Trophoblast cell (in vitro differentiated cells and primary cell): ENCODE results near the gene JPT1.
"Not testable (repeated sequence)": the region's sequence is repeated elsewhere in the genome, so short reads cannot be mapped to it uniquely, and the experiment has no call there.

ENCODE experiments used
- DNase-seq, 2 donors: peaks; one replicate each; pipeline ENCODE4 v3.0.0-alpha.2; 2016
- H2AFZ ChIP-seq: 2 replicates; pipeline ENCODE4 v1.6.1; 2013; ENCODE audit warnings: low read length, moderate library complexity, mild to moderate bottlenecking; ENCODE audit not compliant: insufficient read depth, poor library complexity
- H2AK5ac ChIP-seq: 2 replicates; pipeline ENCODE4 v1.6.1; 2013; ENCODE audit warnings: mild to moderate bottlenecking, low read length
- H2BK120ac ChIP-seq: 2 replicates; pipeline ENCODE4 v1.6.1; 2013; ENCODE audit warnings: low read length, mild to moderate bottlenecking, moderate library complexity; ENCODE audit not compliant: insufficient read depth, poor library complexity
- H2BK12ac ChIP-seq: 2 replicates; pipeline ENCODE4 v1.6.1; 2013; ENCODE audit warnings: mild to moderate bottlenecking, low read length, moderate library complexity
- H2BK5ac ChIP-seq: 2 replicates; pipeline ENCODE4 v1.6.1; 2013; ENCODE audit warnings: low read length, low read depth, moderate library complexity, mild to moderate bottlenecking; ENCODE audit not compliant: poor library complexity
- H3K14ac ChIP-seq: 2 replicates; pipeline ENCODE4 v1.6.1; 2013; ENCODE audit warnings: mild to moderate bottlenecking, low read length
- H3K18ac ChIP-seq: 2 replicates; pipeline ENCODE4 v1.6.1; 2013; ENCODE audit warnings: mild to moderate bottlenecking, low read length
- H3K23ac ChIP-seq: 2 replicates; pipeline ENCODE4 v1.6.1; 2013; ENCODE audit warnings: low read length
- H3K27ac ChIP-seq: 2 replicates; pipeline ENCODE4 v1.5.1; 2013; ENCODE audit warnings: low read depth, mild to moderate bottlenecking, inconsistent platforms, low read length, moderate library complexity
- H3K27me3 ChIP-seq: 2 replicates; pipeline ENCODE4 v1.6.1; 2013; ENCODE audit warnings: inconsistent platforms, mild to moderate bottlenecking, low read length, moderate library complexity; ENCODE audit not compliant: insufficient read depth
- H3K36me3 ChIP-seq, 2 experiments: 1 replicate in 1 of 2; 2 replicates in 1 of 2; pipeline ENCODE4 v1.6.1; 2013; ENCODE audit warnings: low read length in 2 of 2, mild to moderate bottlenecking in 2 of 2, moderate library complexity in 1 of 2; ENCODE audit not compliant: insufficient read depth in 2 of 2, control insufficient read depth in 1 of 2
- H3K4ac ChIP-seq: 2 replicates; pipeline ENCODE4 v1.6.1; 2013; ENCODE audit warnings: low read depth, mild to moderate bottlenecking, low read length, moderate library complexity
- H3K4me1 ChIP-seq, 2 experiments: 1 replicate in 1 of 2; 2 replicates in 1 of 2; pipeline ENCODE4 v1.6.1; 2013; ENCODE audit warnings: low read length in 2 of 2, mild to moderate bottlenecking in 2 of 2, moderate library complexity in 1 of 2; ENCODE audit not compliant: insufficient read depth in 2 of 2, control insufficient read depth in 1 of 2
- H3K4me2 ChIP-seq: 2 replicates; pipeline ENCODE4 v1.6.1; 2013; ENCODE audit warnings: inconsistent platforms, mild to moderate bottlenecking, low read length, moderate library complexity
- H3K4me3 ChIP-seq: 2 replicates; pipeline ENCODE4 v1.5.1; 2013; ENCODE audit warnings: mild to moderate bottlenecking, low read depth, low read length, inconsistent platforms
- H3K79me1 ChIP-seq: one replicate; pipeline ENCODE4 v1.6.1; 2013; ENCODE audit warnings: low read length
- H3K79me2 ChIP-seq: 2 replicates; pipeline ENCODE4 v1.6.1; 2013; ENCODE audit warnings: low read length, mild to moderate bottlenecking; ENCODE audit not compliant: control insufficient read depth, insufficient read depth, poor library complexity
- H3K9ac ChIP-seq: 2 replicates; pipeline ENCODE4 v1.6.1; 2013; ENCODE audit warnings: mild to moderate bottlenecking, low read length
- H3K9me3 ChIP-seq: 2 replicates; pipeline ENCODE4 v1.6.1; 2013; ENCODE audit warnings: low read depth, mild to moderate bottlenecking, control low read depth, inconsistent platforms, low read length; ENCODE audit not compliant: insufficient read depth
- H4K12ac ChIP-seq: 2 replicates; pipeline ENCODE4 v1.6.1; 2013; ENCODE audit warnings: low read depth, mild to moderate bottlenecking, low read length, moderate library complexity
- H4K8ac ChIP-seq: 2 replicates; pipeline ENCODE4 v1.6.1; 2013; ENCODE audit warnings: low read depth, mild to moderate bottlenecking, low read length, moderate library complexity
- H4K91ac ChIP-seq: one replicate; pipeline ENCODE4 v1.6.1; 2013; ENCODE audit warnings: low read depth, mild to moderate bottlenecking, low read length, moderate library complexity
- WGBS: extraction: QIAGEN DNeasy Blood & Tissue Kit; methylation state at CpG from one replicate; pipeline ENCODE4 v1.1.7; 2013; ENCODE audit warnings: missing lambda C conversion rate; ENCODE audit not compliant: insufficient read length, insufficient coverage; ENCODE audit errors: extremely low coverage; 5-methylcytosine and 5-hydroxymethylcytosine counted together

JPT1 gene

GRCh38 chr17:75163074-75163473 is 8.8 kb upstream of the JPT1 start:
- no peak for DNase-seq
- Histone ChIP-seq H2AK5ac (no peak overlapping the region), H2BK5ac (no peak overlapping the region), H2BK12ac (no peak overlapping the region), H2AFZ (no peak overlapping the region), H3K18ac (no peak overlapping the region), H3K4ac (no peak overlapping the region), H3K9ac (no peak overlapping the region), H3K4me2 (no peak overlapping the region), H4K91ac (no peak overlapping the region), H3K27me3 (no peaks in the 10 kb centered on the region), H4K8ac (no peak overlapping the region), H3K27ac (no peak overlapping the region), H3K9me3 (no peaks in the 10 kb centered on the region), H3K23ac (no peak overlapping the region), H3K79me2 (no peaks in the 10 kb centered on the region), H3K14ac (no peak overlapping the region), H3K4me3 (no peak overlapping the region), H4K12ac (no peak overlapping the region), H3K4me1 (peaks cover 0 to 4% of the 10 kb centered on the region in 2 experiments), H2BK120ac (no peak overlapping the region), H3K36me3 (peaks cover 18 to 25% of the 10 kb centered on the region in 2 experiments), H3K79me1 (no peaks in the 10 kb centered on the region)
- WGBS, result no CpG with 5 or more reads among the region's 5 CpGs

- H4K12ac ChIP-seq, result no peak overlapping the region
- WGBS, result no CpG with 5 or more reads among the region's 5 CpGs
Observed at GRCh38 chr17:75160211-75160610, 5.9 kb upstream of the JPT1 start.

GRCh38 chr17:75159196-75160031 is 5.1 kb upstream of the JPT1 start:
- Histone ChIP-seq H3K4me1 (peaks cover 0 to 10% of the 10 kb centered on the region in 2 experiments), H4K91ac (no peak overlapping the region), H3K27ac (no peak overlapping the region), H3K79me2 (no peaks in the 10 kb centered on the region), H4K8ac (no peak overlapping the region), H2AK5ac (no peak overlapping the region), H3K36me3 (peaks cover 0 to 6% of the 10 kb centered on the region in 2 experiments), H3K4me3 (no peak overlapping the region), H3K9me3 (no peaks in the 10 kb centered on the region), H3K18ac (no peak overlapping the region), H2BK5ac (no peak overlapping the region), H3K9ac (no peak overlapping the region), H3K4me2 (no peak overlapping the region), H3K4ac (no peak overlapping the region), H3K23ac (no peak overlapping the region), H2BK12ac (no peak overlapping the region), H2AFZ (no peak overlapping the region), H3K27me3 (no peaks in the 10 kb centered on the region), H3K14ac (no peak overlapping the region), H2BK120ac (no peak overlapping the region), H3K79me1 (no peaks in the 10 kb centered on the region), H4K12ac (no peak overlapping the region)
- no CpG with 5 or more reads among the region's 4 CpGs for WGBS
- peak; percentile 96 to 98 for DNase-seq

More at GRCh38 chr17:75160211-75160610, 5.9 kb upstream of the JPT1 start:
- Histone ChIP-seq H2BK12ac (no peak overlapping the region), H2AK5ac (no peak overlapping the region), H2BK5ac (no peak overlapping the region), H4K8ac (no peak overlapping the region), H3K27me3 (no peaks in the 10 kb centered on the region), H3K4me2 (no peak overlapping the region), H3K4me1 (peaks cover 0 to 6% of the 10 kb centered on the region in 2 experiments), H3K18ac (no peak overlapping the region), H3K4me3 (no peak overlapping the region), H3K9ac (no peak overlapping the region), H3K79me2 (no peaks in the 10 kb centered on the region), H3K14ac (no peak overlapping the region), H2AFZ (no peak overlapping the region), H4K91ac (no peak overlapping the region), H3K9me3 (no peaks in the 10 kb centered on the region), H3K23ac (no peak overlapping the region), H3K4ac (no peak overlapping the region), H3K79me1 (no peaks in the 10 kb centered on the region), H3K36me3 (peaks cover 2 to 9% of the 10 kb centered on the region in 2 experiments), H3K27ac (no peak overlapping the region), H2BK120ac (no peak overlapping the region)
- no peak for DNase-seq

- H3K23ac ChIP-seq, H3K36me3 ChIP-seq, H3K4me1 ChIP-seq, H2AFZ ChIP-seq, H3K18ac ChIP-seq, H4K8ac ChIP-seq, H3K27ac ChIP-seq, H3K9me3 ChIP-seq, H3K79me2 ChIP-seq, H4K91ac ChIP-seq, H3K27me3 ChIP-seq, H3K79me1 ChIP-seq, H3K9ac ChIP-seq, H3K4me2 ChIP-seq, H3K4me3 ChIP-seq, H4K12ac ChIP-seq, H2BK12ac ChIP-seq, H3K4ac ChIP-seq, H3K14ac ChIP-seq, H2BK5ac ChIP-seq, H2AK5ac ChIP-seq, H2BK120ac ChIP-seq: not testable (repeated sequence)
- peak; percentile 95 to 98 for DNase-seq
- WGBS, result no CpG with 5 or more reads among the region's 8 CpGs
Observed at GRCh38 chr17:75158480-75158879, 4.2 kb upstream of the JPT1 start.
